Spleen (tissue), 11 donors: ENCODE data around the gene CMKLR1. TPM values are rescaled to one million over a fixed set of nuclear protein-coding genes. Genes with fewer than 3 reads are reported as not detected.

ENCODE experiments used
- DNase-seq: peaks from one replicate; pipeline ENCODE4 v3.0.0-alpha.2; 2020
- H3K27ac ChIP-seq, 8 donors: fragments of 200-600 bp; sonication (generic) in 7 of 8; 1 replicate in 4 of 8; 2 replicates in 4 of 8; pipeline versions ENCODE4 v1.5.0 to v1.8.0; 2016 to 2021; ENCODE audit warnings: inconsistent platforms in 4 of 8, mild to moderate bottlenecking in 4 of 8, moderate library complexity in 1 of 8
- H3K27me3 ChIP-seq, 7 donors: fragments of 200-600 bp; sonication (generic) in 6 of 7; replicated peaks in 1 of 7; 1 replicate in 4 of 7; 2 replicates in 3 of 7; pipeline versions ENCODE4 v1.5.0 to v1.8.0; 2016 to 2021; ENCODE audit warnings: inconsistent platforms in 3 of 7, mild to moderate bottlenecking in 1 of 7
- H3K36me3 ChIP-seq, 6 donors: fragments of 200-600 bp; sonication (generic) in 5 of 6; 1 replicate in 4 of 6; 2 replicates in 2 of 6; pipeline versions ENCODE4 v1.5.0 to v1.8.0; 2016 to 2021; ENCODE audit warnings: inconsistent platforms in 2 of 6
- H3K4me1 ChIP-seq, 6 donors: fragments of 200-600 bp; sonication (generic) in 5 of 6; 1 replicate in 3 of 6; 2 replicates in 3 of 6; pipeline versions ENCODE4 v1.5.0 to v1.8.0; 2016 to 2021; ENCODE audit warnings: inconsistent platforms in 3 of 6
- H3K4me3 ChIP-seq, 8 donors: fragments of 200-600 bp; sonication (generic) in 7 of 8; 1 replicate in 4 of 8; 2 replicates in 4 of 8; pipeline versions ENCODE4 v1.5.0 to v1.8.0; 2016 to 2021; ENCODE audit warnings: inconsistent platforms in 4 of 8, mild to moderate bottlenecking in 4 of 8, moderate library complexity in 2 of 8
- H3K9me3 ChIP-seq, 8 donors: fragments of 200-600 bp; sonication (generic) in 7 of 8; 1 replicate in 4 of 8; 2 replicates in 4 of 8; pipeline versions ENCODE4 v1.5.0 to v1.8.0; 2016 to 2021; ENCODE audit warnings: inconsistent platforms in 4 of 8
- POLR2A ChIP-seq, 3 donors: fragments of 450-650 bp; IDR thresholded peaks; one replicate each; pipeline ENCODE4 v1.5.1; 2017; ENCODE audit warnings: antibody characterized with exemption in 3 of 3, mild to moderate bottlenecking in 1 of 3
- POLR2AphosphoS5 ChIP-seq, 3 donors: sonication (generic); formaldehyde crosslinking; IDR thresholded peaks; one replicate each; pipeline ENCODE4 v1.5.1; 2017; ENCODE audit warnings: antibody characterized with exemption in 3 of 3
- whole genome bisulfite sequencing, 5 donors: extraction: QIAGEN DNeasy Blood & Tissue Kit in 3 of 5; methylation state at CpG; one replicate each; pipeline versions ENCODE4 v1.1.5 to v1.1.7; 2013 to 2018; 5-methylcytosine and 5-hydroxymethylcytosine counted together
- intact Hi-C: fragments of 100-400 bp; cut with DNase I; formaldehyde crosslinking; loops from one replicate; pipeline ENCODE4 v1.15.0; 2023; ENCODE audit warnings: low total_unique reads
- polyA plus RNA-seq, 3 donors: library from polyadenylated mRNA; stranded (reverse); fragments of 200-250 nt; gene quantifications; one replicate each; pipeline ENCODE4 v1.2.1, GENCODE V29; 2013
- total RNA-seq, 7 donors: library from RNA; depleted of rRNA in 3 of 7; stranded (reverse); fragments of >200 nt in 3 of 7; fragmentation: NEBNext Ultra II Directional in 4 of 7; extraction: Animal tissue kit (Norgen Biotek cat#: 25700) in 4 of 7; gene quantifications; one replicate each; pipeline versions ENCODE4 v1.1.0 to v1.2.1, GENCODE V29; 2016 to 2021
- TF ChIP-seq, protein P1 (sequence below), 11 experiments: fragments of 200-600 bp in 7 of 11; fragments of 450-650 bp in 4 of 11; sonication (generic) in 4 of 11; IDR thresholded peaks in 8 of 11; conservative IDR thresholded peaks in 3 of 11; 1 replicate in 7 of 11; 2 replicates in 4 of 11; pipeline versions ENCODE4 v1.4.0 to v1.8.0; 2016 to 2021; ENCODE audit warnings: antibody characterized with exemption in 11 of 11, inconsistent platforms in 4 of 11, mild to moderate bottlenecking in 1 of 11
- donor health status: healthy with polysubstance abuse.
- donor health status: DM: no; HTN: no; CAD: no; lungs with moderate emphysema.
- donor health status: DM: no; HTN: no; CAD: no.
- donor health status: Bipolar disorder and iron deficiency.
- donor health status: healthy.
- donor health status: DM: no; HTN: no; CAD: no.
- donor health status: DM: yes; HTN: yes; CAD: no.

CMKLR1 gene
- total and polyA plus RNA-seq, 10 donors: 6.3 to 118 (median 75.4) TPM

DNA sequence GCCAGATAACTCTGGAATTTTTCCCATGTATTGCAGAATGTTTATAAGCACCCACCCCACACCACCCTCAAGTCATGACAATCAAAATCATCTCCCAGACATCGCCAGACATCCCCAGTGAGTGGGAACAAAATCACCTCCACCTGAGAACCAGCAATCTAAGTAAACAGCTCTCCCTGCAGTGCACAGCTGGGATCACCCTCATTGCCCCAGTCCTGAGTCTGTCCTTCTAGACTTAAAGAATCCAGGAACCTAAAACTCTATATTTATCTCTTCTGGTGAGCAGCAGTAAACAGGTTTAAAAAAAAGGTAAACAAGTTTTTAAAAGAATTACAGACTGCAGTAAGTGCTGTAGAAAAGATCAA lies 43.3 kb upstream of the CMKLR1 start:
- Histone ChIP-seq H3K9me3 (peaks cover 0 to 27% (median 18%) of the 10 kb centered on the region in 8 donors), H3K27me3 (peaks cover 0 to 16% (median 0%) of the 10 kb centered on the region in 7 donors), H3K36me3 (no peaks in the 10 kb centered on the region), H3K4me3 (no peak overlapping the region), H3K27ac (no peak overlapping the region), H3K4me1 (no peaks in the 10 kb centered on the region)
- 50 to 93% (median 75%) methylated on average over 1 of the region's 1 CpG for WGBS, 5 donors
- TF ChIP-seq, protein P1, sequence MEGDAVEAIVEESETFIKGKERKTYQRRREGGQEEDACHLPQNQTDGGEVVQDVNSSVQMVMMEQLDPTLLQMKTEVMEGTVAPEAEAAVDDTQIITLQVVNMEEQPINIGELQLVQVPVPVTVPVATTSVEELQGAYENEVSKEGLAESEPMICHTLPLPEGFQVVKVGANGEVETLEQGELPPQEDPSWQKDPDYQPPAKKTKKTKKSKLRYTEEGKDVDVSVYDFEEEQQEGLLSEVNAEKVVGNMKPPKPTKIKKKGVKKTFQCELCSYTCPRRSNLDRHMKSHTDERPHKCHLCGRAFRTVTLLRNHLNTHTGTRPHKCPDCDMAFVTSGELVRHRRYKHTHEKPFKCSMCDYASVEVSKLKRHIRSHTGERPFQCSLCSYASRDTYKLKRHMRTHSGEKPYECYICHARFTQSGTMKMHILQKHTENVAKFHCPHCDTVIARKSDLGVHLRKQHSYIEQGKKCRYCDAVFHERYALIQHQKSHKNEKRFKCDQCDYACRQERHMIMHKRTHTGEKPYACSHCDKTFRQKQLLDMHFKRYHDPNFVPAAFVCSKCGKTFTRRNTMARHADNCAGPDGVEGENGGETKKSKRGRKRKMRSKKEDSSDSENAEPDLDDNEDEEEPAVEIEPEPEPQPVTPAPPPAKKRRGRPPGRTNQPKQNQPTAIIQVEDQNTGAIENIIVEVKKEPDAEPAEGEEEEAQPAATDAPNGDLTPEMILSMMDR (IDR thresholded peaks at IDR 0.05 in 8 of 11, conservative IDR thresholded peaks at IDR 0.05 in 3 of 11): no peak
- TF ChIP-seq POLR2A (IDR thresholded peaks at IDR 0.05) (no peak), POLR2AphosphoS5 (IDR thresholded peaks at IDR 0.05) (no peak)
- intact Hi-C loops: no loop called here
- DNase-seq: no peak

DNA sequence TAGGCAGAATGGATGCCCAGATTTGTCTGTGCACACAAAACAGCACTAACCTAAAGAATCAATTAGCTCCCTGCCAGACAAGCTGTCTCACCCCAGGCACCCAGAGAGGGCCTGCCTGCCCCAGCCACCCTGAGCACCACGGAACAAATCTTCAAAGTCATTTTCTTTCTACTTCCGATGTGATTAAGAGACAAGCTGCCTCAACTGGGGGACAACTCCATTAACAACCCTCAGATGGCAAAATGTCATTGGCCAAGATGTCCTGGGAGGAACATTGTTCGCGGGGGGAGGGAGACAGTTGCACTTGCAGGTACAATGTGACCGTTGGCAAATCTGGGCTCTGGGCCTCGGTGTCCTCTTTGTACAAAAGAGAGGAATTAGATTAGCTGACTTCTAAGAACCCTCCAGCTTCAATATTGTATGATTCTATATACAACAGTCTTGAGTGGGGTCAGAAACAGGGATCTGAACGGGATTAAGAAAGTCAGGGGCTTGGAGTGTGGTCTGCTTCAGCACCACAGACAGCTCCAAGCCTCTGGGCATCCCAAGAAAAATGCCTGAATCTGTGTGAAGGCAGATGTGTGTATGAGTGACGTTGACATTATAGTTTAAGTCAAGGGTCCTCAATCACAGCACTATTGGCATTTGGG lies 42.8 kb upstream of the CMKLR1 start:
- no peaks in the 10 kb centered on the region for H3K36me3 ChIP-seq
- no peaks in the 10 kb centered on the region for H3K4me1 ChIP-seq
- H3K27me3 ChIP-seq: peaks cover 0 to 16% (median 0%) of the 10 kb centered on the region in 7 donors
- TF ChIP-seq, protein P1 (IDR thresholded peaks at IDR 0.05 in 8 of 11, conservative IDR thresholded peaks at IDR 0.05 in 3 of 11): no peak
- no peak for TF ChIP-seq POLR2AphosphoS5 (IDR thresholded peaks at IDR 0.05)
- no peak for TF ChIP-seq POLR2A (IDR thresholded peaks at IDR 0.05)
- H3K27ac ChIP-seq: no peak overlapping the region
- peaks cover 0 to 32% (median 22%) of the 10 kb centered on the region in 8 donors for H3K9me3 ChIP-seq
- no peak for DNase-seq
- intact Hi-C loops: no loop called here
- WGBS, 5 donors: 47 to 60% (median 50%) methylated on average over 8 of the region's 8 CpGs
- H3K4me3 ChIP-seq: no peak overlapping the region

DNA sequence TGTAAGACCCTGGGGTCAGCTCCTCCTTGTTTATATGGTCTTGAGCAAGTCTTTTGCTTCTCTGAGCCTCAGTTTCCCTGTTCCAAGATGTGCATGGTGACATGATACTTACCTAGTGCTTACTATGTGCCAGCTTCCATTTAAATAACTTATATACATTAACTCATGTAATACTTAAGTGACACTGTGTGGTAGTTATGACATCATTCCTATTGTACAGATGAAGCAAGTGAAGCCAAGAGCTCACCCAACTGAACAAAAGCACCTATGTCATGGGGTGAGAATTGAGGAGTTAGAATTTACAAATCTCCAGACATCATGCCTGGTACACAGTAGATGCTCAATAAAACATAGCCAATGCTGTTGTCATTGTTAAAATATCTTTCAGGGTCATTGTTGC lies 41.3 kb upstream of the CMKLR1 start:
- Histone ChIP-seq H3K4me1 (no peaks in the 10 kb centered on the region), H3K4me3 (no peak overlapping the region), H3K27me3 (peaks cover 0 to 11% (median 0%) of the 10 kb centered on the region in 7 donors), H3K9me3 (peaks cover 0 to 43% (median 37%) of the 10 kb centered on the region in 8 donors), H3K36me3 (no peaks in the 10 kb centered on the region), H3K27ac (no peak overlapping the region)
- no peak for DNase-seq
- TF ChIP-seq POLR2AphosphoS5 (IDR thresholded peaks at IDR 0.05): no peak
- TF ChIP-seq, protein P1 (IDR thresholded peaks at IDR 0.05 in 8 of 11, conservative IDR thresholded peaks at IDR 0.05 in 3 of 11): no peak
- no peak for TF ChIP-seq POLR2A (IDR thresholded peaks at IDR 0.05)
- intact Hi-C loops: no loop called here

DNA sequence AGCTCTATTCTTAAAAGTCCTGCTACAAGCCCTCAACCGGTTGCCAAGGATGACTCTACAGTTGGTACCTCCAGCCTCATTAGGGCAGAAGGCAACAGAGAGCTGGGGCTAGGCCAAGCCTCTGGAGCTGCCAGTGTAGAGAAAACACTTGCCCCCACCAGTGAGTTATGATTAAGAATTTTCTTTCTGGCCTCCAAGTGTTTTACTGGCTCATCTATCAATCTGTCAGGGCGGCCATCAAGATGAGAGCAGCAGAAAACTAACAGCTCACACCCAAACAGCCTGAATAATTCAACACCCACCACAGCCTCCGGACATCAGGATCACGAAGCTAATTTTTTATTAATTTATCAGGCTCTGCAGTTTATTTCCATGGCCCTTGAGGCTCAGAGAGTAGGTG lies 40.7 kb upstream of the CMKLR1 start:
- no peak for DNase-seq
- H3K4me1 ChIP-seq: no peaks in the 10 kb centered on the region
- no peaks in the 10 kb centered on the region for H3K36me3 ChIP-seq
- intact Hi-C loops: no loop called here
- H3K9me3 ChIP-seq: peaks cover 0 to 43% (median 36%) of the 10 kb centered on the region in 8 donors
- H3K27me3 ChIP-seq: peaks cover 0 to 11% (median 0%) of the 10 kb centered on the region in 7 donors
- TF ChIP-seq POLR2AphosphoS5 (IDR thresholded peaks at IDR 0.05) (no peak), POLR2A (IDR thresholded peaks at IDR 0.05) (no peak)
- TF ChIP-seq, protein P1 (IDR thresholded peaks at IDR 0.05 in 8 of 11, conservative IDR thresholded peaks at IDR 0.05 in 3 of 11): no peak
- no peak overlapping the region for H3K4me3 ChIP-seq
- WGBS, 5 donors: 80 to 92% (median 86%) methylated on average over 4 of the region's 4 CpGs
- no peak overlapping the region for H3K27ac ChIP-seq
